Esophagus squamous epithelium (tissue), 4 donors: ENCODE data around the gene RALGPS2.

Source experiments
- POLR2A ChIP-seq, 4 donors: fragments of 450-650 bp; IDR thresholded peaks; one replicate each; pipeline ENCODE4 v1.6.1; 2017; ENCODE audit warnings: antibody characterized with exemption in 4 of 4, mild to moderate bottlenecking in 4 of 4, moderate library complexity in 3 of 4
- TF ChIP-seq, protein P1 (sequence below), 6 experiments: fragments of 450-650 bp in 4 of 6; fragments of 200-600 bp in 2 of 6; sonication (generic) in 2 of 6; IDR thresholded peaks; one replicate each; pipeline ENCODE4 v1.5.1; 2016 to 2019; ENCODE audit warnings: antibody characterized with exemption in 6 of 6, mild to moderate bottlenecking in 4 of 6, moderate library complexity in 4 of 6

DNA sequence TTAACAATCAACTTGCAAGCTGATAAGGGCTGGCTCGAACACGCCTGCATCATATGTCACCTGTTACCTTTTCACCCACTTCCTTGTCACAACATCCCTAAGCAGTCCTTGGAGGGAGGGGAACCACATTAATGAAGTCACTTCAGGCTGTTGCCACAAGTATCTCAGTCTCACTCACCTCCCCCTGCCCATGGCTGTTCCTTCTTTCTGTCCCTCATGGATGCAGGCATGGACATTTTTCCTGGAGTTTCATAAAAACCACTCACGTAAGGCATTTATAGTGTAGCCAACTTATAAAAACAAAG lies 222.6 kb downstream of the RALGPS2 start:
- TF ChIP-seq, protein P1, sequence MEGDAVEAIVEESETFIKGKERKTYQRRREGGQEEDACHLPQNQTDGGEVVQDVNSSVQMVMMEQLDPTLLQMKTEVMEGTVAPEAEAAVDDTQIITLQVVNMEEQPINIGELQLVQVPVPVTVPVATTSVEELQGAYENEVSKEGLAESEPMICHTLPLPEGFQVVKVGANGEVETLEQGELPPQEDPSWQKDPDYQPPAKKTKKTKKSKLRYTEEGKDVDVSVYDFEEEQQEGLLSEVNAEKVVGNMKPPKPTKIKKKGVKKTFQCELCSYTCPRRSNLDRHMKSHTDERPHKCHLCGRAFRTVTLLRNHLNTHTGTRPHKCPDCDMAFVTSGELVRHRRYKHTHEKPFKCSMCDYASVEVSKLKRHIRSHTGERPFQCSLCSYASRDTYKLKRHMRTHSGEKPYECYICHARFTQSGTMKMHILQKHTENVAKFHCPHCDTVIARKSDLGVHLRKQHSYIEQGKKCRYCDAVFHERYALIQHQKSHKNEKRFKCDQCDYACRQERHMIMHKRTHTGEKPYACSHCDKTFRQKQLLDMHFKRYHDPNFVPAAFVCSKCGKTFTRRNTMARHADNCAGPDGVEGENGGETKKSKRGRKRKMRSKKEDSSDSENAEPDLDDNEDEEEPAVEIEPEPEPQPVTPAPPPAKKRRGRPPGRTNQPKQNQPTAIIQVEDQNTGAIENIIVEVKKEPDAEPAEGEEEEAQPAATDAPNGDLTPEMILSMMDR (IDR thresholded peaks at IDR 0.05) = no peak
- TF ChIP-seq POLR2A (IDR thresholded peaks at IDR 0.05) = no peak
